NCI-H446 (cell line): ENCODE measurements around the gene PTPRA.
"Not testable (repeated sequence)": the region's sequence is repeated elsewhere in the genome, so short reads cannot be mapped to it uniquely, and the experiment has no call there.

Source experiments
- DNase-seq, 2 experiments: peaks; one replicate each; lab custom pipeline; 2025; lab: John Stamatoyannopoulos, UW

The PTPRA gene

DNA sequence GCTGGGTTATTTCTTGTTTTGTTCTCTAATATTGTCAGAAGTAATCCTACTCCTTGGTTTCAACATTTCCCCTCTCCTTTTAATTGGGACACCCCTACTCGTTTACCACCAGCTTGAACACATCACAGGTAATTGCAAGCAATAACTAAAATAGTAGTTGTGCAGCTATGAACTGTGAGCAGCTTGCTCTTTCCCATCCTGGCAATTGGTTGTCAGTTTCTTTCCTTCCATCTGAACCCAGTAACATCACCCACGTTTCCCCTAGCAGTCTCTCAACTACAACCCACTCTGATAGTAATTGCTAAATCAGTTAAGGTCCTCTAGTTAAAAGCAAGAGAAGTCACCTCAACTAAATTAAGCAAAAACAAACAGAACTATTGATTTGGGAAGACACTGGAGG, 122.5 kb downstream of the PTPRA start:
- DNase-seq, result no peak

DNA sequence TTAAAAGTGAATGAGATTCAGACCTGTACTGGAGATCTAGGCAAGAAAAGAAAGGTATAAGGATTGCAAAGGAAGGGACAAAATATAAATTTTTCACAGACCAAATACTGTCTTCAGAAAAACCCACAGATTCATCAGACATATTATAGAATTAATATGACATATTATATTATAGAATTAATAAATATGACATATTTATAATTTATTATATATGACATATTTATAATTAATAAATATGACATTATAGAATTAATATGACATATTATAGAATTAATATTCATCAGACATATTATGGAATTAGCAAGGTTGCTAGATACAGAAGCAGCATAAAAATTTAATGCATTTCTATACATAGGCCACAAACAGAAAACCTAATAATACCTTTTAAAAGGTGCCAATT, 125.4 kb downstream of the PTPRA start:
- DNase-seq, result no peak

GRCh38 chr20:3000852-3001523, 127.7 kb downstream of the PTPRA start:
- peak; percentile 5 to 64 for DNase-seq

GRCh38 chr20:3003416-3003815, 130.1 kb downstream of the PTPRA start:
- no peak for DNase-seq

DNA sequence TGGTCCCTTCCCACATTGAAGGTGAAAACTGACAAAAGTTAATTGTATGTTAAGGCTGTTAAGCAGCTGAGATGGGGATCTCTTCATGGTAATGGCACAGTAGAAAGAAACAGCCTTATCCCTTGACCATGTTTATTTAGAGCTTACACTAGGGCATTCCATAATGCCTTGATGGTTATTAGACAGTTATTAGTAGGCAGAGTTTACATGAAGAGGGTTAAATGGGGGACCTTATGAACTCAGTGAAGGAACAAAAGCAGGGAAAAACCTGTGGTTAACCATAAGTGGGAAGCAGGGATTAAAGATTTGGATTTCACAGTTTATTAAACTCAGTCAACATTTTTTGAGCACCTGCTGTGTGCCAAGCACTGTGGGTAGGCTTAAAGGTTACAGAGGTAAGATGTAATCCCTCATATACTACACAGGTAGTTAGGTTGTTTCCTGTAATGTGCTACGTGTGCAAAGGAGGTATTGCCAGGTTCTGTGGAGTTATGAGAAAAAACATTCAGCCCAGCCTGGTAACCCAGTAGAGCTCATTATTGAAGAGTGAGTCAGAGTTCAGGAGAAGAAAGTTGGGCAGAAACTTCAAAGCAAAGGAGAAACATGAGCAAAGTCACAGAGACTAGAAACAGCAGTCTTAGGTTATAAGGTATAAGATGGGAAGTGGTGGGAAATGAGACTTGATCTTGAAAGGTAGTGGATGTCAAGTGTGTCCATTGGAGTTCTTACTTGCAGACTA, 137.9 kb downstream of the PTPRA start:
- no peak for DNase-seq

- DNase-seq, result no peak
Measured at GRCh38 chr20:3011752-3012151, 138.5 kb downstream of the PTPRA start.

DNA sequence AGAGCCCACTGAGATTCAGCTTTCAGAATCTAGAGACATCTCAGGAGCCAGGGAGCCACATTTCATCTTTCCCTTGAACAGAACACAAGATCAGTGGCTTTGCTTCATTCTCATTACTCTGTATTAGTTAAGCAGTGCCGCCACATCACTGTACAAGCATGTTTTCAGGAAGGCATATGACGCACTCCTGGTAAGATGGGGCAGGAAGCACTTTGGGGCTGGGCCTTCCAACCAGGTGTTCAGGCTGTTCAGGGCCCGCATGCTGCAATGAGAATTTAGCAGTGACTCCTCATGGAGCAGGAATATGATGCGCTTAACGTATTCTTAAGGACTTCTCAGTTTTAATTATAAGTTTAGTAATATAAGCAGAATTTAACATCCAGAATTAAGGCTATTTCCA, 140.5 kb downstream of the PTPRA start:
- no peak for DNase-seq

- no peak for DNase-seq
Measured at GRCh38 chr20:3014179-3014578, 140.9 kb downstream of the PTPRA start.

DNA sequence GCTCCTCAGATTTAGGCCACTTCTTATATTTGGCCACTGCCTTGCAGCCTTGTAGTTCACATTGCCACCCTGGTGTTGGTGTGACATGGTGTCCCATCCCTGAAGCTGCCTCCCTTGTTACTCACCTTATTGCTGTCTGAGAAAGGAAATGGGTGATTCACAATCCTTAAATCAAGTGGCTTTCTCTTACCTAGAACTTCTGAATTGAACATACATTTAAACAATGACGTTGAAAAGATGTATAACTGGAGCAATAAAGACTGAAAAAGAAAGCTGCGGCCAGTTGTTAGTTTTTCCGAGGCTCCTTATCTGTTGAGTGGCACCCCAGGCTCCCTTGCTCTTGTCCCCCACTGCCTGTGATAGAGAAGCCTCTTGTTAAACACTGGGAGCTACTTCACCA, 141.4 kb downstream of the PTPRA start:
- no peak for DNase-seq

- DNase-seq, result not testable (repeated sequence)
Measured at GRCh38 chr20:3015302-3015701, 142.0 kb downstream of the PTPRA start.

- no peak for DNase-seq
Measured at GRCh38 chr20:3021327-3021726, 148.0 kb downstream of the PTPRA start.

GRCh38 chr20:3021777-3022176, 148.5 kb downstream of the PTPRA start:
- DNase-seq, result no peak

- DNase-seq, result not testable (repeated sequence)
Measured at GRCh38 chr20:3022559-3023490, 149.5 kb downstream of the PTPRA start.

DNA sequence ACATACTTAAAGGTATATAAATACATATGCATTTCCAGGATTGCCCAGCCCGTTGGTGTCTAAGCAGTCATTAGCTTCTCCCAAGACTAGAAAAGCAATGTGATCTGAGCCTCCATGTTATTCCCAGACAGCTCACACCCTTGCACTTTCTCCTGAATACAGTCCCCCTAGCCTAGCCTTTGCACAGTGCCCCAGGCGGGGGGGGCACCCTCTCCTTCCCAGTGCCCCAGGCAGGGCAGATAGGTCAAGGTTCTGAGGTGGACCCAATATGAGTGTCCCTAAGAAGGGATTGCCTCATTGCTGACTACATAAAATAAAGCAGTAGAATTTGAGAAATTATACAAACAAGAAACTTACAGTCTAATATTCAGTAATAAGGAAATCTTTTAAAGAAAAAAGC, 154.7 kb downstream of the PTPRA start:
- DNase-seq, result no peak

GRCh38 chr20:3031524-3032147, 158.4 kb downstream of the PTPRA start:
- no peak for DNase-seq

DNA sequence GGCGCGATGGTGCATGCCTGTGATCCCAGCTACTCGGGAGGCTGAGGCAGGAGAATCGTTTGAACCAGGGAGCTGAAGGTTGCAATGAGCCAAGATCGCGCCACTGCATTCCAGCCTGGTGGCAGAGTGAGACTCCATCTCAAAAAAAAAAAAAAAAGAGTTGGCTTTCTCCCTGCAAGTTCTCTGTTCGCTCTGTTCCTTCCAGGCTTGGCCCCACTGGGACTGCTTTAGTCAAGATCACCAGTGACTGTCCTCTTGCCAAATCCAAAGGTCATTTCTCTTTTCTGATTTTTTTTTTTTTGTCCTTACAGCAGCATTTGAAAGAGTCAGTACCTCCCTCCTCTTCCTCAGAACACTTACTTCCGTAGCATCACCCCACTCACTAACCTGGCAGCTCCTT, 159.3 kb downstream of the PTPRA start:
- no peak for DNase-seq

DNA sequence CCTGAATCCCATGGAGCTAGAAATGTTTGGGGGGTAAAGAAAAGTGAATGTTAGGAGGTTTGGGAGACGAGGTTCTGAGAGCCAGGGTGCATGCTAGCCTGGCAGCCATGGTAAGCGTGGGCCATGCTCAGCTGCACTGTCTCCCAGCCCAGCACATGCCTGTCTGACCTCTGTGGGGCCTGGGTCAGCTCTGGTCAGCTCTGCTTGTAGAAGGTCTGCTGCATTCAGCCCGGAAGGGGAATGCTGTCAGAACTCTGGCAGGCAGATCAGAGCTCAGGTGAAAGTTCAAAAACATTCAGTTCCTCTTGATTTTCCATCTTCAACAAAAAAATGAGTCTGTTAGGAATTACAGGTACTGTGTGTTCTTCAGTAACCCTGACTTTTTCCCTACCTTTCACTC, 164.4 kb downstream of the PTPRA start:
- no peak for DNase-seq

GRCh38 chr20:3038454-3038853, 165.2 kb downstream of the PTPRA start:
- DNase-seq, result no peak

GRCh38 chr20:3039426-3039825, 166.1 kb downstream of the PTPRA start:
- DNase-seq, result no peak

DNA sequence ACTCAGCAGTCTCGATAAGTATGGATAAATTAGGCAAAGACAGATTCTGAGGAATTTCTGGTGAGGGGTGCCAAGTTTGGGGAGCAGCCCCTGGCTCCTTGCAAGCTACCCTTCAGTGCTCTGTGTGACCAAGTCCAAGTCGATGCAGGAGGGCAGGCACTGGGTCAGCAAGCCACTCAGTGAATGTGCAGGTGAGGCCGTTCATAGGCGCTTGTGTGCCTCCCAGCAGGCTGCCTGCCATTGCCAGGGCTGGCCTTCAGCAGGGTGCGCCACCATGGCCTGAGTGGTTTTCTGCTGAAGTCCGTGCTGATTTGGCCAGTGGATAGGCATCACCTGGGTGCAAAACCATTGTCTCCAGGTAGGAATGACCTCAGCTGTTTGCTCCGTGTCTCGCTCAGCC, 166.8 kb downstream of the PTPRA start:
- DNase-seq, result no peak

DNA sequence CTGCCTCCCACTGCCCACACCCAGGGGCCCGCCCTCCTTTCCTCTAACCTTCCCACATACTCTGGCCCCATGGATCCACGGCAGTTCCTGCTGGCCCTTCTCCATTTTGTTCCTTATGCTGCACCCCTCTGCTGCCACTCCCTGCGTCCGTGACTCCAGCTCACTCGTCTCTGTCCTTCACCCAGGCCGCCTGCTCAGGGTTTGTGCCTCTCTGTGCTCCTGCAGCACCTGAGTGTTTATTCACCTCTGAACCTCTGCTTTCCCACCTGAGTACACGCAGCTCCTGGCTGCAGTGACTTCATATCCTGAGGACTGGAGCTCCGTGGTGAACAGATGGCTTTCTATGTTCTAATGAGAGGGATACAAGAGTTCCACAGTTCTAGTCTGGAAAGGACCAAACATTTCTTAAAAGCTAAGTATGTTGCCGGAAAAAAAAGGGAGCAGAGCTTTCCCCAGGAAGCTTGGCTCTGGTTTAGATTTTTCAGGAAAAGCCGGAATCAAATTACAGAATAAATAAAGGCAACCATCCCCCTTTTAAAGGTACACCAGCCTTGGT, 168.7 kb downstream of the PTPRA start:
- no peak for DNase-seq

GRCh38 chr20:3042625-3043024, 169.3 kb downstream of the PTPRA start:
- DNase-seq, result no peak
